OCI-LY7 (cell line): ENCODE data around the gene DCC. TPM values are rescaled to one million over a fixed set of nuclear protein-coding genes. Genes with fewer than 3 reads are reported as not detected.

Experiments used
- BruUV-seq: library from RNA; stranded (reverse); fragments of 400-500 nt; replicated peaks from 2 replicates; lab custom pipeline; 2021; lab: Mats Ljungman, UMichigan
- CTCF ChIA-PET: fragments of 300-600 bp; sonication (Branson Sonifier 250); formaldehyde crosslinking; loops from one replicate; lab custom pipeline; 2022; ENCODE audit warnings: antibody characterized with exemption; ENCODE audit not compliant: unreplicated experiment; lab: Charles Lee
- POLR2A ChIA-PET: fragments of 300-600 bp; sonication (Branson Sonifier 250); formaldehyde crosslinking; loops from one replicate; lab custom pipeline; 2022; ENCODE audit warnings: antibody characterized with exemption; lab: Charles Lee
- DNase-seq: peaks from one replicate; pipeline ENCODE4 v3.0.0-alpha.2; 2015; ENCODE audit warnings: low spot score
- H2AFZ ChIP-seq: fragments of 200-600 bp; sonication (generic), shearing (Covaris generic); 2 replicates; pipeline ENCODE4 v1.6.1; 2014; ENCODE audit warnings: mild to moderate bottlenecking, antibody characterized with exemption, low read length, moderate library complexity
- H3K27ac ChIP-seq: fragments of 200-600 bp; sonication (generic); 2 replicates; pipeline ENCODE4 v1.5.1; 2014; ENCODE audit warnings: mixed run types, low read depth, mild to moderate bottlenecking, moderate library complexity, low read length, inconsistent platforms; ENCODE audit not compliant: poor library complexity, severe bottlenecking
- H3K36me3 ChIP-seq: fragments of 200-600 bp; sonication (generic); 2 replicates; pipeline ENCODE4 v1.6.1; 2014; ENCODE audit warnings: mild to moderate bottlenecking, antibody characterized with exemption, low read length, moderate library complexity, mixed read lengths; ENCODE audit not compliant: insufficient read depth
- H3K4me1 ChIP-seq: fragments of 200-600 bp; sonication (generic); 2 replicates; pipeline ENCODE4 v1.5.1; 2014; ENCODE audit warnings: mild to moderate bottlenecking, low read length; ENCODE audit not compliant: insufficient read depth, poor library complexity, severe bottlenecking
- H3K4me2 ChIP-seq: fragments of 200-600 bp; sonication (generic); 2 replicates; pipeline ENCODE4 v1.6.1; 2014; ENCODE audit warnings: mild to moderate bottlenecking, low read length
- H3K4me3 ChIP-seq: fragments of 200-600 bp; sonication (generic); 2 replicates; pipeline ENCODE4 v1.5.1; 2014; ENCODE audit warnings: mild to moderate bottlenecking, low read depth, low read length; ENCODE audit not compliant: poor library complexity, severe bottlenecking
- H3K79me2 ChIP-seq: fragments of 200-600 bp; sonication (generic); 2 replicates; pipeline ENCODE4 v1.6.1; 2016; ENCODE audit warnings: low read depth, mild to moderate bottlenecking, low read length, moderate library complexity, mixed read lengths; ENCODE audit not compliant: insufficient read depth
- H3K9me2 ChIP-seq: fragments of 200-600 bp; sonication (generic); 2 replicates; pipeline ENCODE4 v1.6.1; 2016; ENCODE audit warnings: mild to moderate bottlenecking, low read length, mixed read lengths; ENCODE audit not compliant: insufficient read depth
- H3K9me3 ChIP-seq: fragments of 200-600 bp; sonication (generic); 2 replicates; pipeline ENCODE4 v1.6.1; 2014; ENCODE audit warnings: mild to moderate bottlenecking, mixed run types, low read length, mixed read lengths
- H4K20me1 ChIP-seq: fragments of 200-600 bp; sonication (generic); 2 replicates; pipeline ENCODE4 v1.6.1; 2014; ENCODE audit warnings: mild to moderate bottlenecking, antibody characterized with exemption, low read length, moderate library complexity, mixed read lengths; ENCODE audit not compliant: insufficient read depth
- CTCF ChIP-seq: fragments of 200-600 bp; sonication (generic); conservative IDR thresholded peaks from 2 replicates; pipeline ENCODE4 v1.5.1; 2014; ENCODE audit warnings: mild to moderate bottlenecking, antibody characterized with exemption, low read length, moderate library complexity, mixed read lengths
- EZH2phosphoT487 ChIP-seq: fragments of 200-600 bp; sonication (generic); IDR thresholded peaks from 2 replicates; pipeline ENCODE4 v1.6.1; 2018; ENCODE audit warnings: low read depth, borderline replicate concordance, mild to moderate bottlenecking, mixed run types, antibody characterized with exemption, low read length, moderate library complexity, mixed read lengths
- intact Hi-C: fragments of 100-400 bp; cut with micrococcal nuclease; formaldehyde crosslinking; loops from one replicate; pipeline ENCODE4 v1.10.0; 2022; ENCODE audit not compliant: unreplicated experiment
- total RNA-seq, 2 experiments: library from RNA; depleted of rRNA in 1 of 2; stranded (reverse); fragments of >200 nt in 1 of 2; shearing (Covaris generic) in 1 of 2; gene quantifications; 2 replicates each; pipeline ENCODE4 v1.2.3, GENCODE V29; 2014 to 2022

The DCC gene
- total RNA-seq, 2 experiments from 2014 or later: not detected

- ChIA-PET CTCF (no interaction called here), POLR2A (no interaction called here)
- TF ChIP-seq EZH2phosphoT487 (no peak), CTCF (no peak)
- Histone ChIP-seq H3K79me2 (no peaks in the 10 kb centered on the region), H3K9me2 (no peaks in the 10 kb centered on the region), H3K4me3 (no peak overlapping the region), H3K36me3 (no peaks in the 10 kb centered on the region), H2AFZ (no peak overlapping the region), H3K4me1 (no peaks in the 10 kb centered on the region), H3K27ac (no peak overlapping the region), H3K4me2 (no peak overlapping the region), H3K9me3 (no peaks in the 10 kb centered on the region), H4K20me1 (no peaks in the 10 kb centered on the region)
- no peak for DNase-seq
- BruUV-seq: no TSS peak
- intact Hi-C loops: no loop called here
Measured at GRCh38 chr18:52607985-52608384, 268.0 kb downstream of the DCC start.

GRCh38 chr18:52610451-52611115, 270.6 kb downstream of the DCC start:
- no peaks in the 10 kb centered on the region for H3K9me3 ChIP-seq
- no peaks in the 10 kb centered on the region for H3K36me3 ChIP-seq
- CTCF ChIA-PET: no interaction called here
- no peaks in the 10 kb centered on the region for H4K20me1 ChIP-seq
- H3K4me3 ChIP-seq: no peak overlapping the region
- H3K4me2 ChIP-seq: no peak overlapping the region
- H3K79me2 ChIP-seq: no peaks in the 10 kb centered on the region
- no peaks in the 10 kb centered on the region for H3K9me2 ChIP-seq
- H3K27ac ChIP-seq: no peak overlapping the region
- TF ChIP-seq CTCF (no peak), EZH2phosphoT487 (no peak)
- no peak overlapping the region for H2AFZ ChIP-seq
- H3K4me1 ChIP-seq: no peaks in the 10 kb centered on the region
- no peak for DNase-seq
- no TSS peak for BruUV-seq
- POLR2A ChIA-PET: no interaction called here
- intact Hi-C loops: no loop called here

DNA sequence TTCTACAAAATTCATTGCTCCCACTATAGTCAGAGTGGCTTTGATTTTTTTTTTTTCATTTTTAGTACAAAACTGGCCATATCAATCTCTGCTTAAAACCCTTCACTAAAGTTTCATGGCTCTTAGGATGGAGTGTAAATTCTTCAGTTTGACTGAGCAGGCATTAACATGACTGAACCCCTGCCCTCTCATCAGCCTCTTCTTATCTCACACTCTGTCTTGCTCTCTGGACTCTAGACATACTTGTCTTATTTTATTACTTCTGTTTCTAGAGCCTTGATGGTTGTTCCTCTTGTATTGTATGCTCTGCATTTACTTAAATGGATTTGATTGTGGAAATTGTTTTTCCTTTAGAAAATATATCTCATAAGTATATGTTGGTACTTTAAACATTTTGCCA, 272.4 kb downstream of the DCC start:
- POLR2A ChIA-PET: no interaction called here
- H3K36me3 ChIP-seq: no peaks in the 10 kb centered on the region
- H4K20me1 ChIP-seq: no peaks in the 10 kb centered on the region
- H3K4me2 ChIP-seq: no peak overlapping the region
- no peaks in the 10 kb centered on the region for H3K79me2 ChIP-seq
- TF ChIP-seq CTCF (no peak), EZH2phosphoT487 (no peak)
- no peaks in the 10 kb centered on the region for H3K9me2 ChIP-seq
- BruUV-seq: no TSS peak
- H3K9me3 ChIP-seq: no peaks in the 10 kb centered on the region
- H3K4me3 ChIP-seq: no peak overlapping the region
- CTCF ChIA-PET: no interaction called here
- intact Hi-C loops: no loop called here
- H2AFZ ChIP-seq: no peak overlapping the region
- H3K27ac ChIP-seq: no peak overlapping the region
- no peak for DNase-seq
- no peaks in the 10 kb centered on the region for H3K4me1 ChIP-seq
